Nephron progenitor cell (in vitro differentiated cells): ENCODE results near the gene CHRNA5.
"Not testable (repeated sequence)": the region's sequence is repeated elsewhere in the genome, so short reads cannot be mapped to it uniquely, and the experiment has no call there.

Source experiments
- DNase-seq: peaks from one replicate; pipeline ENCODE4 v3.0.0; 2021
- H3K27ac Mint-ChIP-seq: 2 replicates; pipeline ENCODE4 v1.8.0; 2021; ENCODE audit warnings: mild to moderate bottlenecking, moderate library complexity, mixed read lengths
- H3K27me3 Mint-ChIP-seq: 2 replicates; pipeline ENCODE4 v1.8.0; 2021; ENCODE audit warnings: mild to moderate bottlenecking, low read depth, mixed read lengths; ENCODE audit not compliant: poor library complexity
- H3K36me3 Mint-ChIP-seq: 2 replicates; pipeline ENCODE4 v1.8.0; 2021; ENCODE audit warnings: low read depth, mixed read lengths
- H3K4me1 Mint-ChIP-seq: 2 replicates; pipeline ENCODE4 v1.8.0; 2021; ENCODE audit warnings: mixed read lengths
- H3K4me3 Mint-ChIP-seq: 2 replicates; pipeline ENCODE4 v1.8.0; 2021; ENCODE audit warnings: mild to moderate bottlenecking, moderate library complexity, mixed read lengths
- H3K9me3 Mint-ChIP-seq: 2 replicates; pipeline ENCODE4 v1.8.0; 2021; ENCODE audit warnings: mild to moderate bottlenecking, moderate library complexity, mixed read lengths
- CTCF ChIP-seq: fragments of 200-600 bp; sonication (generic); IDR thresholded peaks from 2 replicates; pipeline ENCODE4 v1.5.0; 2021; ENCODE audit warnings: antibody characterized with exemption

Gene CHRNA5

GRCh38 chr15:78537266-78537905, 27.9 kb upstream of the CHRNA5 start:
- peaks cover 4% of the 10 kb centered on the region for H3K36me3 Mint-ChIP-seq
- TF ChIP-seq CTCF, result no peak
- H3K4me1 Mint-ChIP-seq, result peaks cover 22% of the 10 kb centered on the region
- DNase-seq, result no peak
- peaks cover 9% of the 10 kb centered on the region for H3K27me3 Mint-ChIP-seq
- no peaks in the 10 kb centered on the region for H3K9me3 Mint-ChIP-seq
- no peak overlapping the region for H3K27ac Mint-ChIP-seq
- H3K4me3 Mint-ChIP-seq, result no peak overlapping the region

- no peak for DNase-seq
- H3K36me3 Mint-ChIP-seq, result peaks cover 14% of the 10 kb centered on the region
Observed at GRCh38 chr15:78538358-78538757, 27.0 kb upstream of the CHRNA5 start.

GRCh38 chr15:78539464-78540140, 25.7 kb upstream of the CHRNA5 start:
- DNase-seq, H3K27ac Mint-ChIP-seq, H3K9me3 Mint-ChIP-seq, H3K27me3 Mint-ChIP-seq: not testable (repeated sequence)
- H3K36me3 Mint-ChIP-seq, result peaks cover 20% of the 10 kb centered on the region
- H3K4me1 Mint-ChIP-seq, result peaks cover 26% of the 10 kb centered on the region
- peak overlapping the region; percentile 100 for H3K4me3 Mint-ChIP-seq

More at GRCh38 chr15:78538358-78538757, 27.0 kb upstream of the CHRNA5 start:
- TF ChIP-seq CTCF, result no peak
- Mint-ChIP-seq H3K9me3 (no peaks in the 10 kb centered on the region), H3K4me3 (no peak overlapping the region), H3K27me3 (peaks cover 9% of the 10 kb centered on the region), H3K27ac (no peak overlapping the region), H3K4me1 (peaks cover 26% of the 10 kb centered on the region)

GRCh38 chr15:78540141-78540870, 25.0 kb upstream of the CHRNA5 start, which contains the start of gene PSMA4:
TSS of gene PSMA4 (plus strand) at chr15:78540444. CDS start at chr15:78541928, 1,484 bp downstream.
- peak; percentile 94 for DNase-seq
- H3K4me3 Mint-ChIP-seq, result peak within 1 kb of the TSS; percentile 100
- TF ChIP-seq CTCF, result no peak

GRCh38 chr15:78540871-78541743, 24.2 kb upstream of the CHRNA5 start:
- Mint-ChIP-seq H3K36me3 (peaks cover 33% of the 10 kb centered on the region), H3K27ac (peak overlapping the region; percentile 99), H3K9me3 (no peaks in the 10 kb centered on the region), H3K27me3 (peaks cover under 1% of the 10 kb centered on the region), H3K4me3 (peak overlapping the region; percentile 100), H3K4me1 (peaks cover 26% of the 10 kb centered on the region)
- no peak for TF ChIP-seq CTCF
- no peak for DNase-seq

More at GRCh38 chr15:78540141-78540870, 25.0 kb upstream of the CHRNA5 start, which contains the start of gene PSMA4:
- H3K27ac Mint-ChIP-seq, result peak within 1 kb of the TSS; percentile 99
- peaks cover 6% of the 10 kb centered on the region for H3K27me3 Mint-ChIP-seq
- peaks cover 26% of the 10 kb centered on the region for H3K36me3 Mint-ChIP-seq
- peaks cover 26% of the 10 kb centered on the region for H3K4me1 Mint-ChIP-seq
- H3K9me3 Mint-ChIP-seq, result no peaks in the 10 kb centered on the region
